Measurements from ENCODE around the gene INA.

- TF ChIP-seq CTCF (IDR thresholded peaks at IDR 0.05) (no peak), POLR2A (IDR thresholded peaks at IDR 0.05) (no peak)
These were observed 4.8 kb downstream of the INA start for GRCh38 chr10:103281753-103282152.

All from ovary (tissue), 3 donors.